Hematopoietic multipotent progenitor cell treated with erythropoietin and hydrocortisone succinate and interleukin-3 and kit ligand, for 17 days (in vitro differentiated cells): ENCODE measurements around the gene REPIN1.

Experiments used
- DNase-seq: peaks from one replicate; pipeline ENCODE4 v3.0.0-alpha.2; 2015; ENCODE audit warnings: low spot score

REPIN1 gene

DNA sequence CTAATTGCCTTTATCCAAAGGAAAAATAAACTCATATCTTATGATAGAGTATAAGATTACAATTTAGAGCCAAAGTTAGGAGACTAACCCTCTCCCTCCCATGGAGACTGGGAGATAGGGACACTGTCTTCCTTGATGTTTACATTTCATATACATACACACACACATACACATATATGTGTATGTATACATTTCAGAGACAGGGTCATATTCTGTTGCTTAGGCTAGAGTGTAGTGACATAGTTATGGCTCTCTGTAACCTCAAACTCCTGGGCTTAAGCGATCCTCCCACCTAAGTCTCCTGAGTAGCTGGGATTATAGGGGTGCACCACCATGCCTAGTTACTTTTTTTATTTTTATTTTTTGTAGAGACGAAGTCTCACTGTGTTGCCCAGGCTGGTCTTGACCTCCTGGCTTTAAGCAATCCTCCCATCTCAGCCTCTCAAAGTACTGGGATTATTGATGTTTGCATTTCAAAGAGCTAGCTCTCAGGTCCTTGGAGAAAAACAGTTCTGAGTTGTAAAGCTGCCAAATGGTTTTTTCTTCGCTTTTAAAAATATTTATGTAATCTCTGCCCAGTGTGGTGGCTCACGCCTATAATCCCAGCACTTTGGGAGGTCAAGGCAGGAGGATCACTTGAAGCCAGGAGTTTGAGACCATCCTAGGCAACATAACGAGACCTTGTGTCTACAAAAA is 8.1 kb upstream of the REPIN1 start:
- DNase-seq: no peak

DNA sequence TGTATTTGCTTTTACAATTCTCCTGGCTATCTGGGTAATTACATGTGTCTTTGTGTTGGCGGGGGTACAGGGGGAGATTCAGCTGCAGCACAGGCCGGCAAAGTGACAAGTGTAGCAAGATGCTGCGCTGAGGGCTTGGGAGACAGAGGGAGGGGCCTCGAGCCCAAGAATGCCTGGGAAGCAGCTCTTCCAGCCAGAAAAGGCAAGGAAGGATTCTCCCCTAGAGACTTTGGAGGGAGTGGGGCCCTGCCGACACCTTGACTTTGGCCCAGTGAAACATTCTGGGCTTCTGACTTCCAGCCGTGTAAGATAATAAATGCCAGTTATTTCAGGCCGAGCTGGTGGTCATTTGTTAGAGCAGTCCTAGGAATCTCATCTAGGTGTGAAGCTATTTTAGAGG is 7.2 kb upstream of the REPIN1 start:
- no peak for DNase-seq

DNA sequence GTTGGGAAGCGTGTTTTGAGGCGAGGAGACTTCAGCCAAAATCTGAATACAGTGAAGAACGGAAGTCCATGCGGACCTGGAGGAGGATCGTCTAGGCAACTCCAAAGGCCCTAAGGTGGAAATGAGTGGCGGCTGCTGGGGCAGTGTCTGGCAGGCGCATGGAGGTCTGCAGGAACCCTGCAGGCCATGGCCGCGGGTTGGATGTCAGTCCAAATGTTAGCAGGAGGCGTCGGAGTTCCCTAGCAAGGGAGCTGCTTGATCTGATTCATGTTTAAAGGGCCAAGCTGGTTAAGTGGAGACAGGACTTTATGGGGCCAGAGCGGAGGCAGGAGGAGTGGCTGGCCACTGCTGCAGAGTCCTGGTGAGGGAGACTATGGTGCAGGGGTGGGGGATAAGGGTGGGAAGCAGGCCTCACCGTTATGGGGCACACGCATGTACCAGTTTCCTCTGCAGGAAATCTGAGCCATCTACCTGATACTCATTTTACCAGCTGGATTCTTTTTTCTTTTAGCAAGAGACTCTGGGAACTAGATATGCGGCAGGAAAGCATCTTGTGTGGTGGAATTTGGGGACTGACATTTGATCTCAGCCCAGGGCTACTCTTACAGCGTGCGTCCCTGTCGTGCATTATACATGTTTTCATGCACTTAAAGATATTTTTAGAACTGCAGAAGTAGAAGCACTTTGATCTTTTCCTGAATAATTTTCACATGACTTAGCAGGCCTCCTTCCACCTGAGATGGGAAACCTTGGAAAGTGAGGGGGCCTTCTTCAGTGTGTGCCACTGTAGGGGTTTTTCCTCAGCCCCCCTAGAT is 6.6 kb upstream of the REPIN1 start:
- no peak for DNase-seq

- DNase-seq: no peak
Measured at GRCh38 chr7:150363370-150363769, 5.3 kb upstream of the REPIN1 start.

- DNase-seq: no peak
Measured at GRCh38 chr7:150363872-150364271, 4.8 kb upstream of the REPIN1 start.

- DNase-seq: no peak
Measured at GRCh38 chr7:150365194-150365593, 3.4 kb upstream of the REPIN1 start.

DNA sequence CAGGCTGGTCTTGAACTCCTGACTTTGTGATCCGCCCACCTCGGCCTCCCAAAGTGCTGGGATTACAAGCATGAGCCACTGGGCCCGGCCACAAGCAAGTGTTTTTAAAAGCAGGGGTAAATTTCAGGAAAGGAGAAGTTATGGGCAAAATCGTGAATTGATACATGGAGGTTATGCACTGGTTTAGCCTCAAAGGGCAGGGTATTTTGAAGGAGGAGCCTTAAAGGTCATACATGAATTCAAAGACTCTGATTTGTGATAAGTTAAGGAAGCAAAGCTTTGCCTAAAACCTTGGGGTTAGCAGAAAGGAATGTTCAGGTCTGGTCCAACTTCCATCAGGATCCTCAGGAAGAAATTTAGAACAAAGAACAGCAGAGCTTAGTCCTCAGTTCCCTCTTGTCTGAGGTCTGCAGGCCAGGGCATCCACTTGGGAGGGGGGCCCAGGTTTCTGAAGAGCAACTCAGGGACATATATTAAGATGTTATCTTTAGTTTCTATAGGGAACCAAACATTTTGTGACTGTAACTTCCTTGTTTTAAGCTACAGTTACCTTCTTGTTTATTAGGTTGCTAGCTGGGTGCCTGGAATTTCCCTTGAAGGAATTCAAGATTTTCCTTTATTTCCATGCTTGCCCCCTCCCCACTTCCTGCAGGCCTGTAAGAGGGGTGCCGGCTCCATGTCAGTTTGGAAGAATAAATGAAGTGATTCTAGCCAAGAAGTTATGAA is 2.8 kb upstream of the REPIN1 start:
- no peak for DNase-seq

- DNase-seq: no peak
Measured at GRCh38 chr7:150367677-150368095, 936 bp upstream of the REPIN1 start.

DNA sequence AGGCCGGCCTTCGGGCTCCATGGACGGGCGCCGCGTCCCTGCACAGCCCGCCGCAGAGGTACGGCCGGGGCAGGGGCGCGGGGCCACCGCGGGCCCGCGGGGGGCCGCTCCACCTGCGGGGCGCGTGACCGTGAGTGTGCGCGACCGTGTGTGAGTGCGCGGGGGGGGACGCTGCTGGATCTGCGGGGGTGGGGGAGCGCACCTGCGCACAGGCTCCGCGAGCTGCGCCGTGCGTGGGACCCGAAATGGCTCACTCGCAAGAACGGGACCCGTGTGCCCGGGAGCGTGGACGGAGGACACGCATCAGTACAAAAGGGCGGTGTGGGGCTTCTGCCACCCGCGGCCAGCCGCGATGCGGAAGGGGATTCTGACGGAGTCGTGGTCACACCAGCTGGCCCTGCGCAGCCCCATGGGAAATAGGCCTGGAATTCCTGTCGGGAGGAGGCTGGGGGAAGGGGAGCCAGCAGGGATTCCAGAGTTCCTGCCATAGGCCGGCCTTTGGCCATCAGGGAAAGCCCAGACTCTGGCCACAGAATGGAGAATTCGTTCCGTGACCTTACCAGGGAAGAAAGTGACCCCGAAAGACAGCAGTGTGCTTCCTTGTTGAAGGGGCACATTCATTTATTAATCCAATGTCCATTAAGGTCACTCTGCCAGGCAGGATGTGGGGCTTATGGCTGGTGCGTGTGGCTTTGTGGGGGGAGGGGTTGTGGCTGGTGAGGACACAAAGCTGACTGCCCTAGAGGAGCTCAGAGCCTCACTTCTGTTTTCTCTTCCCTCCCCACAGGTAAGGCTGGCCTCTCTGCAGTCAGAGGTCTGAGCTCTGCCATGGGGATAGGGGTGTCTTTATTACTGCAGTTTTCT is 494 bp downstream of the REPIN1 start:
- no peak for DNase-seq

GRCh38 chr7:150369748-150370501 is 1.3 kb downstream of the REPIN1 start:
- no peak for DNase-seq

DNA sequence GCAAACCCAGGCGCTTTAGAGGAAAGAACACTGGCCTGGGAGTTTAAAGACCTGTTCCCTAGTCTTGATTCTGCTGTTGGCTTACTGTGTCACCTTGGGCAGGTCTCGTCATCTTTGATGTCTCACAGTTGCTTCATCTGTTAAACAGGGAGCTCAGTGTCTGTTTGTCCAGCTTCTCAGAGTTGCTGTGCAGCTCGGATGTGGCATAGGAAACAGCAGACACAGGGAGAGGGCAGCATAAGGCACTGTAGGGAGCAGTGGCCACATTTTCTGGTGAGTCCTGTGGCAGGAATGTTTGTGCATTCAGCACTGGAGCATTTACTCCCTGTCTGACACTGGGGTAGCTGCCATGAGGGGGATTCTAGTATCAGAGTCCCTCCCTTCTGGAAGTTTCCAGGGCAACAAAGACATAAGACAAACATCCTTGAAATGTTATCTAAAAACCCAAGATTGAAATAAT is 2.0 kb downstream of the REPIN1 start:
- DNase-seq: no peak

GRCh38 chr7:150371131-150371995 is 2.7 kb downstream of the REPIN1 start:
- DNase-seq: no peak

DNA sequence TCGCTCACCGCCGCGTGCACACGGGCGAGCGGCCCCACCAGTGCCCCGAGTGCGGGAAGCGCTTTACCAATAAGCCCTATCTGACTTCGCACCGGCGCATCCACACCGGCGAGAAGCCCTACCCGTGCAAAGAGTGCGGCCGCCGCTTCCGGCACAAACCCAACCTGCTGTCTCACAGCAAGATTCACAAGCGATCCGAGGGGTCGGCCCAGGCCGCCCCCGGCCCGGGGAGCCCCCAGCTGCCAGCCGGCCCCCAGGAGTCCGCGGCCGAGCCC is 3.3 kb downstream of the REPIN1 start:
- no peak for DNase-seq

GRCh38 chr7:150372271-150373048 is 3.8 kb downstream of the REPIN1 start:
- no peak for DNase-seq

DNA sequence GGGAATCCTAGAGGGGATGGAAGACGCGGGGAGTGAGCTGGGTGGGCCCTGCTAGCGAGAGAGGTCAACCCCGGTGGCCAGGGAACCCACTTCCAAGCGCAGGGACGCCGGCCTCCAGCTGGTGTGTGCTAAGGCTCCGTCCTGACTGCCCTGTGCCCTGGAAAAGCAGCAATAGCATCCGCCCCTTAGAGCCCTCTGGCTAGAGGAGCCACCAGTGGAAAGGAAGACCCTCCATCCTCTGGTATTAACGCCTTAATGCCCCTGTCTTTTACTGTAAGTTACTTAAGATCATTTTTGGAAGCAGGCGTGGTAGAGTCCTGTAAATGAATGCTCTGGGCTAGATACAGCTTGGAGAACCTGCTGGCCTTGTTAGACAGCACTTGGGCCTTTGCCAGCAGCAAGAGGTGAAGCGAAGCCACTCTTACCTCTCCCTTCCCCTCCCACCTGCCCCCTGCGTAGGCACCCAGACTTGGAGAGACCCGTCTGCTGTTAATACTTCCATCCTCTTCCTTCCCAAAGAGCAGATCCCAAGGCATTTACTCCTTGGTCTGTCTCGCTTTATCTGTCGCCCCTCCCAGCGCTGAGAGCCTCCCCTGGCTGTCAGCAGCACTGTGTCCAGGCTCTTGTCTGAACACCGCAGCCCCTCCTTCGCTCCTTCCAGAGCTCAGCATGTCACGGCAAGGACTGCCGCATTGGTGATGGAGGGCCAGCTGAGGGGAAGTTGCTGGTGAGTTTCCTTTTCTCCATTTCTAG is 4.6 kb downstream of the REPIN1 start:
- DNase-seq: no peak

- no peak for DNase-seq
Measured at GRCh38 chr7:150374026-150374425, 5.4 kb downstream of the REPIN1 start.

DNA sequence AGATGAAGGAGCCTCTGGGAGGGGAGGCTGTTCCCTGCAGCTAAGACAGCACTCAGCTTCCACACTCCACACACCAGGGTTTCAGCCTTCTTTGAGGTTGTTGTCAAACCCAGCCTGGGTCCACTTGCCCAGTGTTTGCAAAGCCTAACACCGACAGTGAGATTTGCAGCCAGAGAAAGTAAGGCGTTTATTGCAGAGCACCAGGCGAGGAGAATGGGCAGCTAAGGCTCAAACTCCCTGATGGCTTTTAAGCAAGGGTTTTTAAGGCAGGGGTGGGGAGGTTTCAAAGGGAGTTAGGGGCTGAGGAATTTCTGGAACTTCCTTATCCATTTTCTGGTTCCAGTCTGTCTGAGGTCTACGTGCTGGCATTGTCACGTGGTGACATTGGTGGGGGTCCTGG is 5.8 kb downstream of the REPIN1 start:
- DNase-seq: no peak

DNA sequence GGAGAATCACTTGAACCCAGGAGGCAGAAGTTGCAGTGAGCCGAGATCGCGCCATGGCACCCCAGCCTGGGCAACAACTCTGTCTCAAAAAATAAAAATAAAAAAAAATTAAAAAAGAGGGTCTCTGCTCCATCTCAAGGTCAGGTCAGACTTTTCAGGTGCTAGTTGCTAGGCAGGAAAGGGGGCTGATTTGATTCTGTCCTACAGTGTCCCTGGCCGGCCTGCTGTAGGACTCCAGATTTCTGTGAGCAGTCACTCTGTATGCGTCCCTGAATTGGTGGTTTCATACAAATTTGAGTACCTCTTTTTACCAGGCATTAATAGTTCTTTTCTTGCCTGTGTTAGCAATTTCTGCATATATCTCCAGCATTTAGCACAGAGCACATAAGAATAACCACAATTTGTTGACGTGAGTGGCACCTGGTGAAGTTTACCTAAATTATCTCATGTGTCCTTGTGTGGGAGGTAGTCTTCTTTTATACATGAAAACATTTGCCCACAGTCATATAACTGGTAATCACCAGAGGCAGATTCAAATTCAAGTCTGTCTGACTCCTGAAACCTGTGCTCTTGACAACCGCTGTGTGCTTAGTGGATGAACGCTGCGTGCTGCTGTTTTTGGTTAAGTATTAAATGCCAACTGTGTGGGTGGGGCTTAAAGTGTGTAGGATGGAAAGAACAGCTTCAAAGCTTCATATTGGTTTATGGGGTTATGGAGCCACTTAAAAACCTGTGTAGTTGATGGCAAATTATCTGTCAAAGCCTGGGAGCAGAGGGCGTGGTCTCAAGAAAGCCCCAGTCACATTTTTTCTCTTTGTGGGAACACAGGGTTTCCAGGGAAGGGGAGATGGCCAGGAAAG is 7.3 kb downstream of the REPIN1 start:
- no peak for DNase-seq
